H9 (cell line): ENCODE data around the gene ZG16. TPM values are rescaled to one million over a fixed set of nuclear protein-coding genes. Genes with fewer than 3 reads are reported as not detected.
A peak's percentile ranks its signal among the peaks of the same experiment; 100 is the strongest.

Experiments
- DNase-seq: peaks from one replicate; pipeline ENCODE4 v3.0.0-alpha.2; 2017
- H2AFZ ChIP-seq: one replicate; pipeline ENCODE4 v1.6.1; 2013; ENCODE audit warnings: mild to moderate bottlenecking, low read length, control low read depth, moderate library complexity
- H2AK5ac ChIP-seq: 2 replicates; pipeline ENCODE4 v1.6.1; 2013; ENCODE audit warnings: low read length, control low read depth, mixed read lengths; ENCODE audit not compliant: insufficient read length
- H2BK120ac ChIP-seq: one replicate; pipeline ENCODE4 v1.6.1; 2013; ENCODE audit warnings: low read depth, mild to moderate bottlenecking, low read length, control low read depth, inconsistent platforms; ENCODE audit not compliant: poor library complexity, severe bottlenecking
- H2BK12ac ChIP-seq: 2 replicates; pipeline ENCODE4 v1.6.1; 2013; ENCODE audit warnings: low read length, control low read depth, mixed read lengths, low read depth; ENCODE audit not compliant: insufficient read length
- H2BK15ac ChIP-seq: 2 replicates; pipeline ENCODE4 v1.6.1; 2013; ENCODE audit warnings: low read depth, low read length, control low read depth
- H2BK20ac ChIP-seq: one replicate; pipeline ENCODE4 v1.6.1; 2013; ENCODE audit warnings: low read depth, mild to moderate bottlenecking, low read length, control low read depth, inconsistent platforms; ENCODE audit not compliant: poor library complexity, severe bottlenecking
- H2BK5ac ChIP-seq: 2 replicates; pipeline ENCODE4 v1.6.1; 2013; ENCODE audit warnings: low read length, control low read depth, mixed read lengths; ENCODE audit not compliant: insufficient read length
- H3K14ac ChIP-seq: 2 replicates; pipeline ENCODE4 v1.6.1; 2013; ENCODE audit warnings: low read length, control low read depth; ENCODE audit not compliant: insufficient read depth
- H3K18ac ChIP-seq: 2 replicates; pipeline ENCODE4 v1.6.1; 2013; ENCODE audit warnings: low read depth, mild to moderate bottlenecking, mixed read lengths, low read length, control low read depth; ENCODE audit not compliant: insufficient read length
- H3K23ac ChIP-seq: 2 replicates; pipeline ENCODE4 v1.6.1; 2013; ENCODE audit warnings: low read length, control low read depth, mixed read lengths, low read depth; ENCODE audit not compliant: insufficient read length
- H3K23me2 ChIP-seq: 2 replicates; pipeline ENCODE4 v1.6.1; 2013; ENCODE audit warnings: low read depth, mild to moderate bottlenecking, mixed read lengths, low read length, control low read depth; ENCODE audit not compliant: insufficient read length, poor library complexity, severe bottlenecking
- H3K27ac ChIP-seq: 2 replicates; pipeline ENCODE4 v1.5.1; 2013; ENCODE audit warnings: low read length, control low read depth, mixed read lengths, low read depth; ENCODE audit not compliant: insufficient read length
- H3K27me3 ChIP-seq: 2 replicates; pipeline ENCODE4 v1.6.1; 2013; ENCODE audit warnings: low read length, control low read depth, inconsistent platforms; ENCODE audit not compliant: insufficient read depth
- H3K4ac ChIP-seq: 2 replicates; pipeline ENCODE4 v1.6.1; 2013; ENCODE audit warnings: low read depth, mild to moderate bottlenecking, control low read depth, inconsistent platforms, low read length, moderate library complexity
- H3K4me1 ChIP-seq: 2 replicates; pipeline ENCODE4 v1.6.1; 2013; ENCODE audit warnings: low read length, control low read depth, inconsistent platforms; ENCODE audit not compliant: insufficient read depth
- H3K4me2 ChIP-seq: 2 replicates; pipeline ENCODE4 v1.6.1; 2013; ENCODE audit warnings: low read length, control low read depth, mixed read lengths; ENCODE audit not compliant: insufficient read length, insufficient read depth
- H3K56ac ChIP-seq: 2 replicates; pipeline ENCODE4 v1.6.1; 2013; ENCODE audit warnings: low read depth, mild to moderate bottlenecking, mixed read lengths, low read length, control low read depth; ENCODE audit not compliant: insufficient read length
- H3K79me1 ChIP-seq: 2 replicates; pipeline ENCODE4 v1.6.1; 2013; ENCODE audit warnings: low read depth, mild to moderate bottlenecking, moderate library complexity, low read length, control low read depth, inconsistent platforms; ENCODE audit not compliant: insufficient read depth, poor library complexity, severe bottlenecking
- H3K79me2 ChIP-seq: 2 replicates; pipeline ENCODE4 v1.6.1; 2013; ENCODE audit warnings: low read length, control low read depth, inconsistent platforms; ENCODE audit not compliant: insufficient read depth
- H3K9ac ChIP-seq: 2 replicates; pipeline ENCODE4 v1.6.1; 2013; ENCODE audit warnings: low read length, control low read depth, mixed read lengths; ENCODE audit not compliant: insufficient read length; ENCODE audit errors: extremely low read depth
- H3K9me3 ChIP-seq: one replicate; pipeline ENCODE4 v1.6.1; 2013; ENCODE audit warnings: low read depth, low read length, inconsistent platforms; ENCODE audit not compliant: control insufficient read depth
- H3T11ph ChIP-seq: one replicate; pipeline ENCODE4 v1.6.1; 2013; ENCODE audit warnings: mild to moderate bottlenecking, low read length, control low read depth, inconsistent platforms
- H4K20me1 ChIP-seq: one replicate; pipeline ENCODE4 v1.6.1; 2013; ENCODE audit not compliant: control insufficient read depth, insufficient read length, insufficient read depth
- H4K5ac ChIP-seq: 2 replicates; pipeline ENCODE4 v1.6.1; 2013; ENCODE audit warnings: low read depth, mild to moderate bottlenecking, mixed read lengths, low read length, control low read depth; ENCODE audit not compliant: insufficient read length
- H4K8ac ChIP-seq: replicated peaks from 2 replicates; pipeline ENCODE4 v1.6.1; 2013; ENCODE audit warnings: low read length, control low read depth, mixed read lengths, low read depth; ENCODE audit not compliant: insufficient read length
- H4K91ac ChIP-seq: 2 replicates; pipeline ENCODE4 v1.6.1; 2013; ENCODE audit warnings: low read depth, mild to moderate bottlenecking, moderate library complexity, mixed read lengths, low read length, control low read depth; ENCODE audit not compliant: insufficient read length
- H3K27ac Mint-ChIP-seq, 3 experiments: 2 replicates in 2 of 3; 3 replicates in 1 of 3; pipeline ENCODE4 v1.8.0; 2020 to 2021; ENCODE audit warnings: mixed read lengths in 3 of 3, mild to moderate bottlenecking in 1 of 3, moderate library complexity in 1 of 3
- H3K27me3 Mint-ChIP-seq: 2 replicates; pipeline ENCODE4 v1.8.0; 2021; ENCODE audit warnings: low read depth, mild to moderate bottlenecking, moderate library complexity, mixed read lengths
- H3K36me3 Mint-ChIP-seq, 3 experiments: 2 replicates in 2 of 3; 3 replicates in 1 of 3; pipeline ENCODE4 v1.8.0; 2020 to 2021; ENCODE audit warnings: low read depth in 3 of 3, mixed read lengths in 3 of 3; ENCODE audit not compliant: insufficient read depth in 1 of 3
- H3K4me1 Mint-ChIP-seq, 2 experiments: 2 replicates each; pipeline ENCODE4 v1.8.0; 2020; ENCODE audit warnings: mixed read lengths in 2 of 2
- H3K4me3 Mint-ChIP-seq, 2 experiments: 2 replicates in 1 of 2; 3 replicates in 1 of 2; pipeline ENCODE4 v1.8.0; 2020 to 2021; ENCODE audit warnings: mild to moderate bottlenecking in 2 of 2, mixed read lengths in 2 of 2, moderate library complexity in 1 of 2
- H3K9me3 Mint-ChIP-seq, 2 experiments: 2 replicates in 1 of 2; 3 replicates in 1 of 2; pipeline ENCODE4 v1.8.0; 2020; ENCODE audit warnings: mild to moderate bottlenecking in 2 of 2, mixed read lengths in 2 of 2, moderate library complexity in 1 of 2
- WGBS: extraction: QIAGEN DNeasy Blood & Tissue Kit; methylation state at CpG from one replicate; pipeline ENCODE4 v1.1.7; 2013; ENCODE audit warnings: missing lambda C conversion rate, low lambda C conversion rate, mixed read lengths; ENCODE audit not compliant: insufficient read length; ENCODE audit errors: extremely low coverage; 5-methylcytosine and 5-hydroxymethylcytosine counted together
- total RNA-seq: library from RNA; stranded (reverse); gene quantifications from 2 replicates; pipeline ENCODE4 v1.2.1, GENCODE V29; 2021
- TF ChIP-seq, protein P1 (sequence below): fragments of 200-600 bp; sonication (generic); conservative IDR thresholded peaks from 3 replicates; pipeline ENCODE4 v1.8.0; 2021; ENCODE audit warnings: antibody characterized with exemption, mild to moderate bottlenecking

The ZG16 gene
- total RNA-seq, 1 experiment from 2014 or later = not detected

- Histone ChIP-seq H2AFZ (no peak overlapping the region), H4K20me1 (no peaks in the 10 kb centered on the region), H4K5ac (no peak overlapping the region), H3K18ac (no peak overlapping the region), H3K4me2 (peak overlapping the region; percentile 59), H3K79me1 (no peaks in the 10 kb centered on the region), H4K91ac (no peak overlapping the region), H3K4me1 (peaks cover 6% of the 10 kb centered on the region; the same call in 1 of the 2 replicates), H3K9me3 (no peaks in the 10 kb centered on the region), H3K4ac (no peak overlapping the region), H2BK5ac (no peak overlapping the region), H3K27me3 (no peaks in the 10 kb centered on the region), H3K56ac (no peak overlapping the region), H3K23me2 (peaks cover 35% of the 10 kb centered on the region), H4K8ac (no peak overlapping the region), H2BK12ac (no peak overlapping the region), H3T11ph (no peak overlapping the region), H3K27ac (no peak overlapping the region), H2BK20ac (no peak overlapping the region), H2BK15ac (no peak overlapping the region), H3K79me2 (no peaks in the 10 kb centered on the region; the same call in 1 of the 2 replicates), H2AK5ac (no peak overlapping the region), H2BK120ac (no peak overlapping the region), H3K23ac (no peak overlapping the region), H3K14ac (no peak overlapping the region), H3K9ac (no peak overlapping the region)
- TF ChIP-seq, protein P1, sequence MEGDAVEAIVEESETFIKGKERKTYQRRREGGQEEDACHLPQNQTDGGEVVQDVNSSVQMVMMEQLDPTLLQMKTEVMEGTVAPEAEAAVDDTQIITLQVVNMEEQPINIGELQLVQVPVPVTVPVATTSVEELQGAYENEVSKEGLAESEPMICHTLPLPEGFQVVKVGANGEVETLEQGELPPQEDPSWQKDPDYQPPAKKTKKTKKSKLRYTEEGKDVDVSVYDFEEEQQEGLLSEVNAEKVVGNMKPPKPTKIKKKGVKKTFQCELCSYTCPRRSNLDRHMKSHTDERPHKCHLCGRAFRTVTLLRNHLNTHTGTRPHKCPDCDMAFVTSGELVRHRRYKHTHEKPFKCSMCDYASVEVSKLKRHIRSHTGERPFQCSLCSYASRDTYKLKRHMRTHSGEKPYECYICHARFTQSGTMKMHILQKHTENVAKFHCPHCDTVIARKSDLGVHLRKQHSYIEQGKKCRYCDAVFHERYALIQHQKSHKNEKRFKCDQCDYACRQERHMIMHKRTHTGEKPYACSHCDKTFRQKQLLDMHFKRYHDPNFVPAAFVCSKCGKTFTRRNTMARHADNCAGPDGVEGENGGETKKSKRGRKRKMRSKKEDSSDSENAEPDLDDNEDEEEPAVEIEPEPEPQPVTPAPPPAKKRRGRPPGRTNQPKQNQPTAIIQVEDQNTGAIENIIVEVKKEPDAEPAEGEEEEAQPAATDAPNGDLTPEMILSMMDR = no peak
- Mint-ChIP-seq H3K4me1 (peaks cover 56 to 70% of the 10 kb centered on the region in 2 experiments), H3K9me3 (no peaks in the 10 kb centered on the region; a peak in 1 of 5 replicates), H3K27me3 (no peaks in the 10 kb centered on the region; the same call in none of the 2 replicates), H3K4me3 (peak overlapping the region; percentile 93 to 96), H3K27ac (peak overlapping the region; percentile 59 to 97 (median 76)), H3K36me3 (peaks cover 21 to 34% (median 23%) of the 10 kb centered on the region in 3 experiments)
- no peak for DNase-seq
- WGBS = no CpG with 5 or more reads among the region's 5 CpGs
Observed at GRCh38 chr16:29814592-29814991, 36.5 kb downstream of the ZG16 start.
